ENCODE data around the gene SKIC8.

The SKIC8 gene

GRCh38 chr15:78301828-78302227, 2.4 kb upstream of the SKIC8 start:
- DNase-seq (ENCODE audit: low read depth, low spot score) = peak; percentile 37
- in situ Hi-C loops (cut with HindIII; ENCODE audit: low sequenced_read_pairs) = no loop called here
- no peak for TF ChIP-seq CTCF (IDR thresholded peaks at IDR 0.05; ENCODE audit: low read depth, low read length)
- no peak overlapping the region for H3K4me3 ChIP-seq (ENCODE audit: low read depth, low read length)

- DNase-seq (ENCODE audit: low read depth, low spot score) = no peak
- TF ChIP-seq CTCF (IDR thresholded peaks at IDR 0.05; ENCODE audit: low read depth, low read length) = no peak
- in situ Hi-C loops (cut with HindIII; ENCODE audit: low sequenced_read_pairs) = no loop called here
- no peak overlapping the region for H3K4me3 ChIP-seq (ENCODE audit: low read depth, low read length)
These were observed 1.9 kb upstream of the SKIC8 start for GRCh38 chr15:78301326-78301725.

GRCh38 chr15:78292219-78292618, 7.2 kb downstream of the SKIC8 start:
- DNase-seq (ENCODE audit: low read depth, low spot score) = no peak
- no peak overlapping the region for H3K4me3 ChIP-seq (ENCODE audit: low read depth, low read length)
- in situ Hi-C loops (cut with HindIII; ENCODE audit: low sequenced_read_pairs) = no loop called here
- no peak for TF ChIP-seq CTCF (IDR thresholded peaks at IDR 0.05; ENCODE audit: low read depth, low read length)

GRCh38 chr15:78291698-78292097, 7.7 kb downstream of the SKIC8 start:
- TF ChIP-seq CTCF (IDR thresholded peaks at IDR 0.05; ENCODE audit: low read depth, low read length) = no peak
- no peak overlapping the region for H3K4me3 ChIP-seq (ENCODE audit: low read depth, low read length)
- in situ Hi-C loops (cut with HindIII; ENCODE audit: low sequenced_read_pairs) = no loop called here
- DNase-seq (ENCODE audit: low read depth, low spot score) = no peak

GRCh38 chr15:78291052-78291451, 8.4 kb downstream of the SKIC8 start:
- H3K4me3 ChIP-seq (ENCODE audit: low read depth, low read length) = no peak overlapping the region
- TF ChIP-seq CTCF (IDR thresholded peaks at IDR 0.05; ENCODE audit: low read depth, low read length) = no peak
- in situ Hi-C loops (cut with HindIII; ENCODE audit: low sequenced_read_pairs) = no loop called here
- no peak for DNase-seq (ENCODE audit: low read depth, low spot score)

- no peak overlapping the region for H3K4me3 ChIP-seq (ENCODE audit: low read depth, low read length)
- no peak for TF ChIP-seq CTCF (IDR thresholded peaks at IDR 0.05; ENCODE audit: low read depth, low read length)
- in situ Hi-C loops (cut with HindIII; ENCODE audit: low sequenced_read_pairs) = no loop called here
- no peak for DNase-seq (ENCODE audit: low read depth, low spot score)
These were observed 9.2 kb downstream of the SKIC8 start for GRCh38 chr15:78290222-78290621.

GRCh38 chr15:78284758-78285157, 14.7 kb downstream of the SKIC8 start:
- H3K4me3 ChIP-seq (ENCODE audit: low read depth, low read length) = no peak overlapping the region
- peak; percentile 24 for TF ChIP-seq CTCF (IDR thresholded peaks at IDR 0.05; ENCODE audit: low read depth, low read length)
- DNase-seq (ENCODE audit: low read depth, low spot score) = no peak
- in situ Hi-C loops (cut with HindIII; ENCODE audit: low sequenced_read_pairs) = no loop called here
